ENCODE data around the gene CLASP1. TPM values are rescaled to one million over a fixed set of nuclear protein-coding genes. Genes with fewer than 3 reads are reported as not detected.

Gene CLASP1
- total RNA-seq, 2 donors from 2014 or later, result 87.0 to 88.3 TPM

GRCh38 chr2:121363632-121364420, 285.4 kb downstream of the CLASP1 start:
- H3K27me3 ChIP-seq (ENCODE audit: control insufficient read depth, insufficient read depth, low read length, poor library complexity, severe bottlenecking), result no peaks in the 10 kb centered on the region
- 93% methylated on average over 4 of the region's 5 CpGs; no CpG with 5 or more reads in 1 of the 2 experiments for WGBS, 2 experiments (ENCODE audit: insufficient coverage in 1 of 2, insufficient read length in 1 of 2)
- no peak overlapping the region for H3K4me3 ChIP-seq (ENCODE audit: low read length)
- H3K9ac ChIP-seq (ENCODE audit: extremely low read depth, low read length, poor library complexity, severe bottlenecking), result no peak overlapping the region
- Mint-ChIP-seq H3K4me3 (no peak overlapping the region), H3K9me3 (no peaks in the 10 kb centered on the region), H3K27ac (no peak overlapping the region), H3K27me3 (ENCODE audit: insufficient read depth) (no peaks in the 10 kb centered on the region), H3K36me3 (ENCODE audit: low read depth) (peaks cover 55% of the 10 kb centered on the region), H3K4me1 (peaks cover 2% of the 10 kb centered on the region)
- TF ChIP-seq CTCF (conservative IDR thresholded peaks at IDR 0.05), result no peak
- H3K36me3 ChIP-seq (ENCODE audit: control insufficient read depth, insufficient read depth, low read length), result peaks cover 78% of the 10 kb centered on the region
- no peaks in the 10 kb centered on the region for H3K9me3 ChIP-seq (ENCODE audit: control insufficient read depth, low read length)
- no peak overlapping the region for H3K27ac ChIP-seq (ENCODE audit: low read depth, low read length)
- no peaks in the 10 kb centered on the region for H3K4me1 ChIP-seq (ENCODE audit: control insufficient read depth, insufficient read depth, low read length)
- no peak for DNase-seq

GRCh38 chr2:121362774-121363173, 286.5 kb downstream of the CLASP1 start:
- WGBS, 2 experiments (ENCODE audit: insufficient coverage in 1 of 2, insufficient read length in 1 of 2), result 88 to 92% methylated on average over 3 to 4 of the region's 4 CpGs
- no peak overlapping the region for H3K27ac ChIP-seq (ENCODE audit: low read depth, low read length)
- peak overlapping the region; percentile 46 for H3K27ac Mint-ChIP-seq

GRCh38 chr2:121362226-121362625, 287.0 kb downstream of the CLASP1 start:
- H3K9me3 Mint-ChIP-seq, result no peaks in the 10 kb centered on the region
- peaks cover 49% of the 10 kb centered on the region for H3K36me3 Mint-ChIP-seq (ENCODE audit: low read depth)
- DNase-seq, result no peak
- WGBS, 2 experiments (ENCODE audit: insufficient coverage in 1 of 2, insufficient read length in 1 of 2), result 100% methylated on average over 1 of the region's 1 CpG
- TF ChIP-seq CTCF (conservative IDR thresholded peaks at IDR 0.05), result no peak
- H3K9me3 ChIP-seq (ENCODE audit: control insufficient read depth, low read length), result no peaks in the 10 kb centered on the region
- peaks cover 68% of the 10 kb centered on the region for H3K36me3 ChIP-seq (ENCODE audit: control insufficient read depth, insufficient read depth, low read length)
- H3K27ac Mint-ChIP-seq, result no peak overlapping the region
- no peaks in the 10 kb centered on the region for H3K4me1 ChIP-seq (ENCODE audit: control insufficient read depth, insufficient read depth, low read length)
- no peaks in the 10 kb centered on the region for H3K27me3 Mint-ChIP-seq (ENCODE audit: insufficient read depth)
- H3K4me1 Mint-ChIP-seq, result peaks cover 2% of the 10 kb centered on the region
- no peak overlapping the region for H3K9ac ChIP-seq (ENCODE audit: extremely low read depth, low read length, poor library complexity, severe bottlenecking)
- H3K27me3 ChIP-seq (ENCODE audit: control insufficient read depth, insufficient read depth, low read length, poor library complexity, severe bottlenecking), result no peaks in the 10 kb centered on the region
- H3K4me3 ChIP-seq (ENCODE audit: low read length), result no peak overlapping the region
- H3K4me3 Mint-ChIP-seq, result no peak overlapping the region
- H3K27ac ChIP-seq (ENCODE audit: low read depth, low read length), result no peak overlapping the region

More at GRCh38 chr2:121362774-121363173, 286.5 kb downstream of the CLASP1 start:
- Histone ChIP-seq H3K9me3 (ENCODE audit: control insufficient read depth, low read length) (no peaks in the 10 kb centered on the region), H3K4me1 (ENCODE audit: control insufficient read depth, insufficient read depth, low read length) (no peaks in the 10 kb centered on the region), H3K36me3 (ENCODE audit: control insufficient read depth, insufficient read depth, low read length) (peaks cover 74% of the 10 kb centered on the region), H3K27me3 (ENCODE audit: control insufficient read depth, insufficient read depth, low read length, poor library complexity, severe bottlenecking) (no peaks in the 10 kb centered on the region), H3K9ac (ENCODE audit: extremely low read depth, low read length, poor library complexity, severe bottlenecking) (no peak overlapping the region), H3K4me3 (ENCODE audit: low read length) (no peak overlapping the region)
- no peak for DNase-seq
- TF ChIP-seq CTCF (conservative IDR thresholded peaks at IDR 0.05), result no peak
- no peaks in the 10 kb centered on the region for H3K27me3 Mint-ChIP-seq (ENCODE audit: insufficient read depth)
- H3K36me3 Mint-ChIP-seq (ENCODE audit: low read depth), result peaks cover 52% of the 10 kb centered on the region
- peaks cover 2% of the 10 kb centered on the region for H3K4me1 Mint-ChIP-seq
- H3K4me3 Mint-ChIP-seq, result no peak overlapping the region
- no peaks in the 10 kb centered on the region for H3K9me3 Mint-ChIP-seq
